Right lobe of liver (tissue), 6 donors: ENCODE results near the gene SENP2. TPM values are rescaled to one million over a fixed set of nuclear protein-coding genes. Genes with fewer than 3 reads are reported as not detected.

Source experiments
- ATAC-seq, 4 donors: fragments of 200-7000 bp; cut with Tn5 transposase; one replicate each; pipeline ENCODE4 v1.9.1; 2020; ENCODE audit warnings: mild to moderate bottlenecking in 4 of 4, moderate library complexity in 4 of 4
- DNase-seq, 3 donors: peaks; one replicate each; pipeline ENCODE4 v3.0.0-alpha.2; 2020
- H3K27ac ChIP-seq, 3 donors: fragments of 200-600 bp; one replicate each; pipeline ENCODE4 v1.8.0; 2022
- H3K27me3 ChIP-seq, 2 donors: fragments of 200-600 bp; one replicate each; pipeline ENCODE4 v1.8.0; 2022
- H3K36me3 ChIP-seq, 4 donors: fragments of 200-600 bp; sonication (generic) in 1 of 4; one replicate each; pipeline versions ENCODE4 v1.5.1 to v1.8.0; 2017 to 2022; ENCODE audit warnings: control low read depth in 1 of 4
- H3K4me1 ChIP-seq, 4 donors: fragments of 200-600 bp; sonication (generic) in 1 of 4; one replicate each; pipeline versions ENCODE4 v1.5.1 to v1.8.0; 2017 to 2022; ENCODE audit warnings: control low read depth in 1 of 4
- H3K4me3 ChIP-seq, 3 donors: fragments of 200-600 bp; one replicate each; pipeline ENCODE4 v1.8.0; 2022
- H3K9me3 ChIP-seq, 4 donors: fragments of 200-600 bp; sonication (generic) in 1 of 4; one replicate each; pipeline versions ENCODE4 v1.5.1 to v1.8.0; 2017 to 2022; ENCODE audit warnings: control low read depth in 1 of 4
- CTCF ChIP-seq, 4 donors: fragments of 200-600 bp in 3 of 4; fragments of 450-650 bp in 1 of 4; IDR thresholded peaks; one replicate each; pipeline versions ENCODE4 v1.5.1 to v1.8.0; 2016 to 2022; ENCODE audit warnings: antibody characterized with exemption in 4 of 4, mild to moderate bottlenecking in 2 of 4
- POLR2A ChIP-seq: fragments of 450-650 bp; IDR thresholded peaks from one replicate; pipeline ENCODE4 v1.6.1; 2017; ENCODE audit warnings: antibody characterized with exemption, mild to moderate bottlenecking
- WGBS: methylation state at CpG from one replicate; pipeline ENCODE4 v1.1.6; 2018; ENCODE audit warnings: low coverage, low lambda C conversion rate; ENCODE audit not compliant: insufficient coverage; ENCODE audit errors: missing lambda C conversion rate; 5-methylcytosine and 5-hydroxymethylcytosine counted together
- intact Hi-C, 2 donors: fragments of 100-400 bp; cut with DNase I; formaldehyde crosslinking; loops; one replicate each; pipeline versions ENCODE4 v1.11.2 to v1.14.1; 2022
- total RNA-seq, 6 experiments: library from RNA; depleted of rRNA in 2 of 6; stranded (reverse); fragments of >200 nt in 2 of 6; fragmentation: NEBNext Ultra II Directional in 3 of 6; extraction: Animal tissue kit (Norgen Biotek cat#: 25700) in 3 of 6; gene quantifications; one replicate each; pipeline versions ENCODE4 v1.1.0 to v1.2.4, GENCODE V29; 2016 to 2023
- donor health status: DM: no; HTN: yes; CAD: no.
- donor health status: DM: no; HTN: no; CAD: no.
- donor health status: DM: no; HTN: no; CAD: no.
- donor health status: DM: no; HTN: yes; CAD: no.
- donor health status: DM: no; HTN: yes; CAD: no.

Gene SENP2
- total RNA-seq, 6 experiments from 2014 or later = 7.8 to 26.8 (median 17.8) TPM

DNA sequence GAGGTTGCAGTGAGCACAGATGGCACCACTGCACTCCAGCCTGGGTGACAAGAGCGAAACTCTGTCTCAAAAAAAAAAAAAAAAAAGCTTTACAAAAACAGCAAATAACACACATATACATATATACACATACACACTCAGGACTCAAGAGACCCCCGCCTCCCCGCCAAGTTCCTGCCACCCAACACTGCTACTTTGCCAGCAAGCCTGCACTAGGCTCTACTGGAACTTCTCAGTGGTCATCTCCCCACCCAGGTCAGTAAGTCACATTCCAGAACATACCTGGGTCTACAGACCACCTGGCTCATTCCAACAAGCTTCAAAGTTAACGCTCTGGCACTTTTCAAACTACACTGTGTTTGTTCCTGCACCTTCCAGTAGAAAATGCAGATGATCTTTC, 62.3 kb downstream of the SENP2 start:
- no peaks in the 10 kb centered on the region for H3K4me1 ChIP-seq

GRCh38 chr3:185649414-185649813, 63.3 kb downstream of the SENP2 start:
- TF ChIP-seq CTCF (IDR thresholded peaks at IDR 0.05) = no peak
- no peak for TF ChIP-seq POLR2A
- Histone ChIP-seq H3K27me3 (no peaks in the 10 kb centered on the region), H3K27ac (no peak overlapping the region), H3K4me3 (no peak overlapping the region), H3K4me1 (no peaks in the 10 kb centered on the region), H3K9me3 (no peaks in the 10 kb centered on the region), H3K36me3 (no peaks in the 10 kb centered on the region)
- no peak for ATAC-seq
- WGBS = no CpG with 5 or more reads among the region's 10 CpGs
- intact Hi-C loops = no loop called here
- DNase-seq = no peak

More for the DNA sequence above, 62.3 kb downstream of the SENP2 start:
- Histone ChIP-seq H3K27me3 (no peaks in the 10 kb centered on the region), H3K27ac (no peak overlapping the region), H3K36me3 (no peaks in the 10 kb centered on the region), H3K9me3 (no peaks in the 10 kb centered on the region), H3K4me3 (no peak overlapping the region)
- DNase-seq (no peak), ATAC-seq (no peak)
- TF ChIP-seq CTCF (IDR thresholded peaks at IDR 0.05) = no peak
- no peak for TF ChIP-seq POLR2A
- WGBS = 87% methylated on average over 4 of the region's 4 CpGs
- intact Hi-C loops = no loop called here

- no peaks in the 10 kb centered on the region for H3K4me1 ChIP-seq
- TF ChIP-seq POLR2A (no peak), CTCF (IDR thresholded peaks at IDR 0.05) (no peak)
- no peaks in the 10 kb centered on the region for H3K9me3 ChIP-seq
- H3K4me3 ChIP-seq = no peak overlapping the region
- no CpG with 5 or more reads among the region's 9 CpGs for WGBS
- ATAC-seq (no peak), DNase-seq (no peak)
- intact Hi-C loops = no loop called here
- H3K27ac ChIP-seq = no peak overlapping the region
- no peaks in the 10 kb centered on the region for H3K27me3 ChIP-seq
- no peaks in the 10 kb centered on the region for H3K36me3 ChIP-seq
Observed at GRCh38 chr3:185651971-185652370, 65.9 kb downstream of the SENP2 start.

GRCh38 chr3:185653949-185654757, 68.1 kb downstream of the SENP2 start:
- H3K27ac ChIP-seq = no peak overlapping the region
- intact Hi-C loops = no loop called here
- DNase-seq = no peak

More at GRCh38 chr3:185653949-185654757, 68.1 kb downstream of the SENP2 start:
- ATAC-seq = no peak
- 89% methylated on average over 7 of the region's 12 CpGs for WGBS
- Histone ChIP-seq H3K36me3 (no peaks in the 10 kb centered on the region), H3K9me3 (no peaks in the 10 kb centered on the region), H3K4me1 (no peaks in the 10 kb centered on the region), H3K27me3 (no peaks in the 10 kb centered on the region), H3K4me3 (no peak overlapping the region)
- TF ChIP-seq POLR2A (no peak), CTCF (IDR thresholded peaks at IDR 0.05) (no peak)
